ENCODE data around the gene SCRT2.

SCRT2 gene

DNA sequence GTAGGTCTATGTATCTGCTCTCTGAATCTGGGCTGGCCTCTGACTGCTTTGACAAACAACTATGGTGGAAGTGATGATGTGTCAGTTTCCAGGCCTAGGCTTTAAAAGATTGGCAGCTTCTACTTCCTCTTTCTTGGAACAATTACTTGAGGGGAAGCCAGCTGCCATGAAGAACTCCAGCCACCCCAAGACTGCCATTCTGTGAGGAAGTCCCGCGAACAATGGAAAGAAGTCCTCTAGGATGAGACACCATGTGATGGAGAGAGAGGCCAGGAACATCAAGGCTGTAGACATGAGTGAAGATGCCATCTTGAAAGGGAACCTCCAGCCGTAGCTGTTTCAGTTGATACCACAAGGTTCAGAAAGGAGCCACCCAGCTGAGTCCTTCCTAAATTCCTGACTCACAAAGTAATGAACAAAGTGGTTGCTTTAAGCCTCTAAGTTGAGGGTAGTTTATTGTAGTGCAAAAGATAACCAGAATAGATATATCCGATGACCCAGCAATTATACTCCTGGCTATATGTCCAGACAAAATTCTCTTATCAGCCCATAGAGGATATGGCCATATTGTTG, 50.2 kb downstream of the SCRT2 start:
- H3K4me3 ChIP-seq (ENCODE audit: low read length) = no peak overlapping the region
- TF ChIP-seq, protein P1, sequence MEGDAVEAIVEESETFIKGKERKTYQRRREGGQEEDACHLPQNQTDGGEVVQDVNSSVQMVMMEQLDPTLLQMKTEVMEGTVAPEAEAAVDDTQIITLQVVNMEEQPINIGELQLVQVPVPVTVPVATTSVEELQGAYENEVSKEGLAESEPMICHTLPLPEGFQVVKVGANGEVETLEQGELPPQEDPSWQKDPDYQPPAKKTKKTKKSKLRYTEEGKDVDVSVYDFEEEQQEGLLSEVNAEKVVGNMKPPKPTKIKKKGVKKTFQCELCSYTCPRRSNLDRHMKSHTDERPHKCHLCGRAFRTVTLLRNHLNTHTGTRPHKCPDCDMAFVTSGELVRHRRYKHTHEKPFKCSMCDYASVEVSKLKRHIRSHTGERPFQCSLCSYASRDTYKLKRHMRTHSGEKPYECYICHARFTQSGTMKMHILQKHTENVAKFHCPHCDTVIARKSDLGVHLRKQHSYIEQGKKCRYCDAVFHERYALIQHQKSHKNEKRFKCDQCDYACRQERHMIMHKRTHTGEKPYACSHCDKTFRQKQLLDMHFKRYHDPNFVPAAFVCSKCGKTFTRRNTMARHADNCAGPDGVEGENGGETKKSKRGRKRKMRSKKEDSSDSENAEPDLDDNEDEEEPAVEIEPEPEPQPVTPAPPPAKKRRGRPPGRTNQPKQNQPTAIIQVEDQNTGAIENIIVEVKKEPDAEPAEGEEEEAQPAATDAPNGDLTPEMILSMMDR (conservative IDR thresholded peaks at IDR 0.05; ENCODE audit: low read length) = no peak
- DNase-seq (ENCODE audit: low read depth) = no peak

DNA sequence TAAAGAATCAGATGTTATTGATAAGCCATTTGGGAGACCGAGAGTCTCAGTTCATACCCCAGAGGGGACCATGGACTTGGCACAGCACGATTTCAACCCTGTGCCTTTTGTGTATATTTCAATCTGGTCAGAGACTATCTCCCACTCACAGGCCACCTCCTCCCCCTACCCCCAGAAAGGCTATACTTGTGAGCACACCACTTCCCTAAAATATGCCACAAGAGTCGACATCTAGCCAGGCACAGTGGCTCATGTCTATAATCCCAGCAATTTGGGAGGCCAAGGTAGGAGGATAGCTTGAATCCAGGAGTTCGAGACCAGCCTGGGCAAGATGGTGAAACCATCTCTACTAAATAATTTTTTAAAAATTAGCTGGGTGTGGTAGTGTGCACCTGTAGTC, 51.9 kb downstream of the SCRT2 start:
- no peak for DNase-seq (ENCODE audit: low read depth)
- no peak overlapping the region for H3K4me3 ChIP-seq (ENCODE audit: low read length)
- TF ChIP-seq, protein P1 (conservative IDR thresholded peaks at IDR 0.05; ENCODE audit: low read length) = no peak

DNA sequence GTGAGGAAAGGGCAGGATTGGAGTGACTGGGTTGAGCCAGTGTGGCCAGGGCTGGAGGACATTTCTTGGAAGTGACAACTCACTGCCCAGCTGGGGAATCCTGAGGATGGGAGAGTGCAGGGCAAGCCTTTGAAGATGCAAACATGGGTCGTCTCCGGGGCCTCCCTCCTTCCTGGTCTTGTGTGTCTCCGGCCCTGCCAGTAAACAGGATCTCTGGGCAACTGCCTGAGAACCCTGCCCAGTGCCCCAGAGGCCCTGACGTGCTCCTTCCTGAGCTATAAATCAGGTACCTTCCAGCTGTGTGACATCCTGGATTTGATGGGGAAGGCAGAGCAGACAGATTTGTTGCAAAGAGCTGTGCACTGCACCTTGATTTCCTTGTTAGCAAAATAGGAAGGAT, 52.6 kb downstream of the SCRT2 start:
- TF ChIP-seq, protein P1 (conservative IDR thresholded peaks at IDR 0.05; ENCODE audit: low read length) = no peak
- no peak overlapping the region for H3K4me3 ChIP-seq (ENCODE audit: low read length)
- no peak for DNase-seq (ENCODE audit: low read depth)

DNA sequence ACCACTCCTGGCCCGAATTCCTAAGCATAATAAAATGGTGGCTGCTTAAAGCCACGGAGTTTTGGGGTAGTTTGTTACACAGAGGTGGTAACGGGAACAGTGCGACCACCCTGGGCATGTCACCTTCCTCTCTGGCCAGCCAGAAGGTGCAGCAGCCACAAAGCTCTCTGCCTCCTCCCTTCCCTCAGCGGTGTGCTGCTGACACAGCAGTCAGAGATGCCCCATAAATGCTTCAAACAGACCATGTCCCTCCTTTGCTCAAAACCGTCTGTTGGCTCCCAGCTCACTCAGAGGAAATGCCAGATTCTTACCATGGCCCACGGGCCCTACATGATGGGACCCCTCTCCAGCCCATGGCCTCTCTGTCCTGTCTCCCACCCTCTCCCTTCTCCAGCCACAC, 53.4 kb downstream of the SCRT2 start:
- H3K4me3 ChIP-seq (ENCODE audit: low read length) = no peak overlapping the region
- no peak for DNase-seq (ENCODE audit: low read depth)
- TF ChIP-seq, protein P1 (conservative IDR thresholded peaks at IDR 0.05; ENCODE audit: low read length) = no peak

DNA sequence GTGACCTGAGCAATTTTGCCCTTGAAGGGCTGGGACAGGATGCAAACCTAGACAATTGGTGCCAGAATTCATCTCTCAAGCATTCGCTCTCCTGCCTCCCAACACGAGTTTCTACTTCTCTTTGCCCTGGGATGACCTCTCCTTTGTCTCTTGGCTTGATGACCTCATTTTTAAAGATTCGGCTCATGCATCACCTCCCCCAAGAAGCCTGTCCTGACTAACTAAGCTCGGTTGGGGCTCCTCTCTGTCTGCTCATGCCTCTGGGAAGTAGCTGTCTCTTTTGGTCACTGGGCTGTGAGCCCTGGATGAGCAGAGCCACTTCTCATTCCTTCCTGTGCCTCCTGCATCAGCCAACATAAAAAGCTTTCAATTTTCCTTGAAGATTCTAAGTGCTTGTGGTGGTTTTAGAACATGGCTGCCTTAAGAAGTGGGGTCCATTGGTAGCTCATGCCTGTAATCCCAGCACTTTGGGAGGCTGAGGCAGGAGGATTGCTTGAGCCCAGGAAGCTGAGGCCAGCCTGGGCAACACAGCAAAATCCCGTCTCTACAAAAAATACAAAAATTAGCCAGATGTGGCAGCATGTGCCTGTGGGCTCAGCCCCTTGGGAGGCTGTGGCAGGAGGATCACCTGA, 54.4 kb downstream of the SCRT2 start:
- DNase-seq (ENCODE audit: low read depth) = peak; percentile 28
- H3K4me3 ChIP-seq (ENCODE audit: low read length) = no peak overlapping the region
- TF ChIP-seq, protein P1 (conservative IDR thresholded peaks at IDR 0.05; ENCODE audit: low read length) = no peak

DNA sequence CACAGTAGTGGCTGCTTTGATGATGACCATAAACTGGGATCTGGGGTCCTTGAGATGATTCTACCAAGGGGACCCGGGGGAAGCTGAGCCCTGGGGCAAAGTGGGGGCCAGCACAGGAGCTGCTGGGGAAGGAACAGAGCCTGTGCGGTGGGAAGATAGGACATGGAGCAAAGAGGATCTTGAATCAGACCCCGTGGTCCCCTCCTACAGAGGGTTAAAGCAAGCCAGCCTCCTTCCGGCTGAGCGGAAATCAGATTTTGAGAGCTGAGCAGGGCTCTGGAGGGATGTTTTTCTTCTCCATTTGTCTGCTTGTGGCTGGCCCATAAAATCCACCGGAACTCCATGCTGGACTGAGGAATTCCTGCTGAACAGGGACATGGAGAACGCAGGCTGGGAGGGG, 55.4 kb downstream of the SCRT2 start:
- no peak for DNase-seq (ENCODE audit: low read depth)
- H3K4me3 ChIP-seq (ENCODE audit: low read length) = no peak overlapping the region
- TF ChIP-seq, protein P1 (conservative IDR thresholded peaks at IDR 0.05; ENCODE audit: low read length) = no peak

DNA sequence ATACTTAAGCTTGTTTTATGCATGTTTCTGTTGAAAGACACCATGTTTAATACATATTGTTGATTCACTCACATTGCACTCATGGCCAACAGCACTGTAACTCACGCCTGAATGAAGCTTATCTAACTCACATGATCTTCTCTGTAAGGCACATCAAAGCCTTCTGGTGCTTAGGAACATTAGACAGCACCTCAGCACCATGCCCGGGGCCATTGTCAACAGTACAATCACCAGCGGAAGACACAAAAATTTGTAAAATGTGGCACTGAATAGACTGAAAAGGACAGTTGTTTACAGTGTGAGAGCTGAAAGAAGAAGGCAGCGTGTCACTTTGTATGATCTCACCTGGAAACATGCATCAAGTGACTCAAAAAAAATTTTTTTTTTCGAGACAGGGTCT, 56.6 kb downstream of the SCRT2 start:
- DNase-seq (ENCODE audit: low read depth) = no peak
- TF ChIP-seq, protein P1 (conservative IDR thresholded peaks at IDR 0.05; ENCODE audit: low read length) = no peak
- no peak overlapping the region for H3K4me3 ChIP-seq (ENCODE audit: low read length)
